ENCODE measurements around the gene LUC7L2. TPM values are rescaled to one million over a fixed set of nuclear protein-coding genes. Genes with fewer than 3 reads are reported as not detected.

Gene LUC7L2
- total and polyA plus RNA-seq, 10 of the 15 experiments (the other 5 are each of a cell fraction or from before 2014, with no cell fraction given) = 31.7 to 98.7 (median 68.6) TPM

GRCh38 chr7:139452958-139453672 is 93.4 kb downstream of the LUC7L2 start (continued):
- TF ChIP-seq SPI1 (IDR thresholded peaks at IDR 0.05; ENCODE audit: borderline replicate concordance, insufficient read depth, low read depth, low read length) (no peak), HDAC2 (IDR thresholded peaks at IDR 0.05) (no peak), GATAD2B (conservative IDR thresholded peaks at IDR 0.05; ENCODE audit: low read depth) (no peak), EZH2 (IDR thresholded peaks at IDR 0.05; ENCODE audit: borderline replicate concordance, control insufficient read depth, low read depth, low read length) (no peak)

- DNase-seq (ENCODE audit: low read depth, low spot score) (no peak), ATAC-seq (no peak), FAIRE-seq (no peak)
- ChIA-PET CTCF (interaction anchor here (0.8 kb wide), 1 partner anchor 10 kb away, joined by 4 read pairs; no protein-coding TSS in a partner anchor), SMC1A (ENCODE audit: uncharacterized antibody, unreplicated experiment) (no interaction called here), RAD21 (ENCODE audit: unreplicated experiment) (no interaction called here), POLR2A (no interaction called here)
- H3K4me2 ChIP-seq (ENCODE audit: control insufficient read depth, insufficient read depth) = no peak overlapping the region
- no peaks in the 10 kb centered on the region for H4K20me1 ChIP-seq (ENCODE audit: control insufficient read depth, insufficient read depth)
- no peak overlapping the region for H3K4me3 ChIP-seq
- H3K36me3 ChIP-seq (ENCODE audit: control insufficient read depth in 2 of 2, insufficient read depth in 2 of 2, low read length in 1 of 2) = no peaks in the 10 kb centered on the region
- H3K9me3 ChIP-seq (replicated peaks; ENCODE audit: control insufficient read depth, insufficient read depth, low read length) = no peaks in the 10 kb centered on the region
- WGBS (ENCODE audit: insufficient coverage, insufficient replicate concordance, low lambda C conversion rate, missing lambda C conversion rate) = 61% methylated on average over 20 of the region's 20 CpGs
- intact Hi-C loops (cut with micrococcal nuclease; ENCODE audit: unreplicated experiment) = no loop called here
- H3K79me2 ChIP-seq (ENCODE audit: control insufficient read depth, insufficient read depth, low read length) = no peaks in the 10 kb centered on the region
- no peaks in the 10 kb centered on the region for H3K4me1 ChIP-seq (ENCODE audit: control insufficient read depth, insufficient read depth, low read length)
- no peak overlapping the region for H3K9ac ChIP-seq (ENCODE audit: control insufficient read depth, insufficient read depth, low read length)
- H3K27me3 ChIP-seq (replicated peaks in 1 of 2; ENCODE audit: control insufficient read depth in 2 of 2, insufficient read depth in 2 of 2, low read length in 1 of 2) = no peaks in the 10 kb centered on the region
- H3K27ac ChIP-seq (ENCODE audit: control insufficient read depth, insufficient read depth) = no peak overlapping the region
- no peak overlapping the region for H2AFZ ChIP-seq (ENCODE audit: control insufficient read depth, low read depth, low read length)
- no TSS peak for BruUV-seq (replicated peaks)
- in situ Hi-C loops (cut with MboI) = no loop called here
- no peak for TF ChIP-seq SMAD1 (IDR thresholded peaks at IDR 0.05; ENCODE audit: low read depth, partially characterized antibody)
- TF ChIP-seq CEBPB (IDR thresholded peaks at IDR 0.05; ENCODE audit: borderline replicate concordance in 1 of 2, low read depth in 2 of 2, low read length in 2 of 2) = no peak
- TF ChIP-seq SRF (IDR thresholded peaks at IDR 0.05; ENCODE audit: low read depth in 2 of 2, low read length in 2 of 2) = no peak
- TF ChIP-seq HDAC6 (IDR thresholded peaks at IDR 0.05; ENCODE audit: unreplicated experiment) = no peak
- no peak for TF ChIP-seq POLR2AphosphoS2 (IDR thresholded peaks at IDR 0.05; ENCODE audit: low read depth, low read length)
- TF ChIP-seq, protein P1, sequence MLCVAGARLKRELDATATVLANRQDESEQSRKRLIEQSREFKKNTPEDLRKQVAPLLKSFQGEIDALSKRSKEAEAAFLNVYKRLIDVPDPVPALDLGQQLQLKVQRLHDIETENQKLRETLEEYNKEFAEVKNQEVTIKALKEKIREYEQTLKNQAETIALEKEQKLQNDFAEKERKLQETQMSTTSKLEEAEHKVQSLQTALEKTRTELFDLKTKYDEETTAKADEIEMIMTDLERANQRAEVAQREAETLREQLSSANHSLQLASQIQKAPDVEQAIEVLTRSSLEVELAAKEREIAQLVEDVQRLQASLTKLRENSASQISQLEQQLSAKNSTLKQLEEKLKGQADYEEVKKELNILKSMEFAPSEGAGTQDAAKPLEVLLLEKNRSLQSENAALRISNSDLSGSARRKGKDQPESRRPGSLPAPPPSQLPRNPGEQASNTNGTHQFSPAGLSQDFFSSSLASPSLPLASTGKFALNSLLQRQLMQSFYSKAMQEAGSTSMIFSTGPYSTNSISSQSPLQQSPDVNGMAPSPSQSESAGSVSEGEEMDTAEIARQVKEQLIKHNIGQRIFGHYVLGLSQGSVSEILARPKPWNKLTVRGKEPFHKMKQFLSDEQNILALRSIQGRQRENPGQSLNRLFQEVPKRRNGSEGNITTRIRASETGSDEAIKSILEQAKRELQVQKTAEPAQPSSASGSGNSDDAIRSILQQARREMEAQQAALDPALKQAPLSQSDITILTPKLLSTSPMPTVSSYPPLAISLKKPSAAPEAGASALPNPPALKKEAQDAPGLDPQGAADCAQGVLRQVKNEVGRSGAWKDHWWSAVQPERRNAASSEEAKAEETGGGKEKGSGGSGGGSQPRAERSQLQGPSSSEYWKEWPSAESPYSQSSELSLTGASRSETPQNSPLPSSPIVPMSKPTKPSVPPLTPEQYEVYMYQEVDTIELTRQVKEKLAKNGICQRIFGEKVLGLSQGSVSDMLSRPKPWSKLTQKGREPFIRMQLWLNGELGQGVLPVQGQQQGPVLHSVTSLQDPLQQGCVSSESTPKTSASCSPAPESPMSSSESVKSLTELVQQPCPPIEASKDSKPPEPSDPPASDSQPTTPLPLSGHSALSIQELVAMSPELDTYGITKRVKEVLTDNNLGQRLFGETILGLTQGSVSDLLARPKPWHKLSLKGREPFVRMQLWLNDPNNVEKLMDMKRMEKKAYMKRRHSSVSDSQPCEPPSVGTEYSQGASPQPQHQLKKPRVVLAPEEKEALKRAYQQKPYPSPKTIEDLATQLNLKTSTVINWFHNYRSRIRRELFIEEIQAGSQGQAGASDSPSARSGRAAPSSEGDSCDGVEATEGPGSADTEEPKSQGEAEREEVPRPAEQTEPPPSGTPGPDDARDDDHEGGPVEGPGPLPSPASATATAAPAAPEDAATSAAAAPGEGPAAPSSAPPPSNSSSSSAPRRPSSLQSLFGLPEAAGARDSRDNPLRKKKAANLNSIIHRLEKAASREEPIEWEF (IDR thresholded peaks at IDR 0.05; ENCODE audit: insufficient replicate concordance, low read depth, low read length) = no peak
- TF ChIP-seq BRCA1 (IDR thresholded peaks at IDR 0.05; ENCODE audit: low read depth, low read length) = no peak
- TF ChIP-seq MTA2 (IDR thresholded peaks at IDR 0.05; ENCODE audit: low read depth) = no peak
- no peak for TF ChIP-seq PAX5 (IDR thresholded peaks at IDR 0.05; ENCODE audit: borderline replicate concordance, low read depth, low read length)
- no peak for TF ChIP-seq CREB1 (IDR thresholded peaks at IDR 0.05; ENCODE audit: low read depth)
- no peak for TF ChIP-seq BMI1 (IDR thresholded peaks at IDR 0.05; ENCODE audit: borderline replicate concordance)
These were observed 94.1 kb downstream of the LUC7L2 start for GRCh38 chr7:139453673-139454321.
